HCT116 (cell line): ENCODE results near the gene NLGN4Y. TPM values are rescaled to one million over a fixed set of nuclear protein-coding genes. Genes with fewer than 3 reads are reported as not detected.

Experiments used
- ATAC-seq: fragments of 200-7000 bp; cut with Tn5 transposase; 2 replicates; pipeline ENCODE4 v1.9.1; 2020; ENCODE audit warnings: mild to moderate bottlenecking, moderate library complexity
- BruUV-seq: library from RNA; stranded (reverse); fragments of 400-500 nt; replicated peaks from 2 replicates; lab custom pipeline; 2021; lab: Mats Ljungman, UMichigan
- CTCF ChIA-PET: fragments of 300-600 bp; sonication (Branson Sonifier 250); formaldehyde crosslinking; loops from one replicate; lab custom pipeline; 2021; ENCODE audit warnings: antibody characterized with exemption; lab: Charles Lee
- POLR2A ChIA-PET: fragments of 300-600, 350-600 bp; sonication (Branson Sonifier 250); formaldehyde crosslinking; loops from one replicate; lab custom pipeline; 2021; ENCODE audit warnings: antibody characterized with exemption; lab: Charles Lee
- RAD21 ChIA-PET, 2 experiments: fragments of 300-600 bp; sonication (Branson Sonifier 250); formaldehyde crosslinking; loops; one replicate each; lab custom pipeline; 2023; ENCODE audit warnings: low total read pairs in 2 of 2; ENCODE audit not compliant: uncharacterized antibody in 2 of 2, unreplicated experiment in 2 of 2, low non-redundant PET in 1 of 2; lab: Charles Lee
- DNase-seq: peaks from one replicate; pipeline ENCODE4 v3.0.0-alpha.2; 2010; ENCODE audit warnings: low read depth, low spot score
- H2AFZ ChIP-seq: fragments of 200-600 bp; shearing (Covaris generic), sonication (generic); 2 replicates; pipeline ENCODE4 v1.6.1; 2017; ENCODE audit warnings: low read depth, mixed run types, mixed read lengths, antibody characterized with exemption, low read length; ENCODE audit not compliant: poor library complexity, severe bottlenecking
- H3K27ac ChIP-seq: 2 replicates; pipeline ENCODE4 v1.5.1; 2012; ENCODE audit warnings: low read depth, low read length
- H3K27me3 ChIP-seq: fragments of 200-600 bp; sonication (generic); 2 replicates; pipeline ENCODE4 v1.6.1; 2016; ENCODE audit warnings: mixed run types, low read length, mixed read lengths; ENCODE audit not compliant: insufficient read depth
- H3K36me3 ChIP-seq, 2 experiments: fragments of 200-500 bp in 1 of 2; fragments of 200-600 bp in 1 of 2; sonication (Bioruptor generic) in 1 of 2; sonication (generic) in 1 of 2; 2 replicates each; pipeline versions ENCODE4 v1.5.1 to v1.6.1; 2014 to 2016; ENCODE audit warnings: low read length in 2 of 2, inconsistent platforms in 1 of 2, mixed read lengths in 1 of 2, mixed run types in 1 of 2; ENCODE audit not compliant: insufficient read depth in 2 of 2, control insufficient read depth in 1 of 2
- H3K4me1 ChIP-seq, 2 experiments: fragments of 200-600 bp in 1 of 2; sonication (generic) in 1 of 2; 2 replicates each; pipeline versions ENCODE4 v1.5.1 to v1.6.1; 2012 to 2017; ENCODE audit warnings: low read length in 2 of 2, inconsistent platforms in 1 of 2, mild to moderate bottlenecking in 1 of 2, mixed read lengths in 1 of 2, mixed run types in 1 of 2, moderate library complexity in 1 of 2; ENCODE audit not compliant: insufficient read depth in 2 of 2, control insufficient read depth in 1 of 2
- H3K4me2 ChIP-seq: fragments of 200-600 bp; sonication (generic); 2 replicates; pipeline ENCODE4 v1.6.1; 2017; ENCODE audit warnings: mixed run types, low read length, mixed read lengths
- H3K4me3 ChIP-seq, 2 experiments: fragments of 200-600 bp in 1 of 2; sonication (generic) in 1 of 2; replicated peaks in 1 of 2; 2 replicates each; pipeline ENCODE4 v1.5.1; 2011 to 2016; ENCODE audit warnings: low read length in 2 of 2, control low read depth in 1 of 2, low read depth in 1 of 2, mild to moderate bottlenecking in 1 of 2, mixed read lengths in 1 of 2, mixed run types in 1 of 2
- H3K79me2 ChIP-seq: fragments of 200-600 bp; sonication (generic); 2 replicates; pipeline ENCODE4 v1.6.1; 2017; ENCODE audit warnings: mild to moderate bottlenecking, mixed run types, low read length, moderate library complexity, mixed read lengths; ENCODE audit not compliant: insufficient read depth
- H3K9ac ChIP-seq: fragments of 200-600 bp; sonication (generic); 2 replicates; pipeline ENCODE4 v1.6.1; 2016; ENCODE audit warnings: low read length, mixed read lengths
- H3K9me2 ChIP-seq: fragments of 200-600 bp; sonication (generic), shearing (Covaris generic); 2 replicates; pipeline ENCODE4 v1.6.1; 2017; ENCODE audit warnings: mixed run types, mild to moderate bottlenecking, moderate library complexity; ENCODE audit not compliant: insufficient read depth
- H3K9me3 ChIP-seq, 2 experiments: fragments of 200-500 bp in 1 of 2; fragments of 200-600 bp in 1 of 2; sonication (Bioruptor generic) in 1 of 2; sonication (generic) in 1 of 2; 2 replicates each; pipeline ENCODE4 v1.6.1; 2014 to 2017; ENCODE audit warnings: low read length in 2 of 2, mixed read lengths in 2 of 2, inconsistent platforms in 1 of 2, low read depth in 1 of 2, mild to moderate bottlenecking in 1 of 2, mixed run types in 1 of 2, moderate library complexity in 1 of 2; ENCODE audit not compliant: control insufficient read depth in 1 of 2, insufficient read depth in 1 of 2
- H4K20me1 ChIP-seq: fragments of 200-600 bp; sonication (generic), shearing (Covaris generic); 2 replicates; pipeline ENCODE4 v1.6.1; 2017; ENCODE audit warnings: mixed run types, mild to moderate bottlenecking, moderate library complexity; ENCODE audit not compliant: insufficient read depth
- FOSL1 ChIP-seq: IDR thresholded peaks from 2 replicates; pipeline ENCODE4 v1.6.1; 2012; ENCODE audit warnings: low read depth
- JUND ChIP-seq: IDR thresholded peaks from 2 replicates; pipeline ENCODE4 v1.6.1; 2012
- POLR2A ChIP-seq: IDR thresholded peaks from 2 replicates; pipeline ENCODE4 v1.7.0; 2011; ENCODE audit warnings: borderline replicate concordance; ENCODE audit not compliant: insufficient read depth, insufficient read length; ENCODE audit errors: extremely low read depth
- SIN3A ChIP-seq: IDR thresholded peaks from 2 replicates; pipeline ENCODE4 v1.6.1; 2012; ENCODE audit warnings: low read depth
- SP1 ChIP-seq: IDR thresholded peaks from 2 replicates; pipeline ENCODE4 v1.6.1; 2012; ENCODE audit warnings: low read depth
- ZFX ChIP-seq: fragments of 450-650 bp; IDR thresholded peaks from 2 replicates; pipeline ENCODE4 v1.6.1; 2017
- intact Hi-C: fragments of 100-400 bp; cut with micrococcal nuclease; formaldehyde crosslinking; loops from 2 replicates; pipeline ENCODE4 v1.10.0; 2022
- total RNA-seq: library from RNA; stranded (reverse); gene quantifications from one replicate; pipeline ENCODE4 v1.2.1, GENCODE V29; 2021; ENCODE audit not compliant: unreplicated experiment
- TF ChIP-seq, protein P1 (sequence below): IDR thresholded peaks from 2 replicates; pipeline ENCODE4 v1.6.1; 2012; ENCODE audit warnings: low read depth
- TF ChIP-seq, protein P2 (sequence below): IDR thresholded peaks from 2 replicates; pipeline ENCODE4 v1.6.1; 2011; ENCODE audit warnings: mild to moderate bottlenecking, low read length, moderate library complexity; ENCODE audit not compliant: insufficient replicate concordance; ENCODE audit errors: extremely low read depth
- TF ChIP-seq, protein P3 (sequence below): IDR thresholded peaks from 2 replicates; pipeline ENCODE4 v1.6.1; 2012
- TF ChIP-seq, protein P4 (sequence below), 3 experiments: fragments of 200-600 bp in 1 of 3; sonication (generic) in 1 of 3; IDR thresholded peaks in 2 of 3; conservative IDR thresholded peaks in 1 of 3; 2 replicates each; pipeline ENCODE4 v1.5.1; 2012 to 2017; ENCODE audit warnings: low read depth in 2 of 3, low read length in 2 of 3, antibody characterized with exemption in 1 of 3, borderline replicate concordance in 1 of 3, control low read depth in 1 of 3, mild to moderate bottlenecking in 1 of 3, mixed read lengths in 1 of 3, mixed run types in 1 of 3, moderate library complexity in 1 of 3; ENCODE audit not compliant: insufficient read depth in 1 of 3
- TF ChIP-seq, protein P5 (sequence below): IDR thresholded peaks from 2 replicates; pipeline ENCODE4 v1.6.1; 2012

NLGN4Y gene
- total RNA-seq, 1 experiment from 2014 or later: 0.22 TPM

DNA sequence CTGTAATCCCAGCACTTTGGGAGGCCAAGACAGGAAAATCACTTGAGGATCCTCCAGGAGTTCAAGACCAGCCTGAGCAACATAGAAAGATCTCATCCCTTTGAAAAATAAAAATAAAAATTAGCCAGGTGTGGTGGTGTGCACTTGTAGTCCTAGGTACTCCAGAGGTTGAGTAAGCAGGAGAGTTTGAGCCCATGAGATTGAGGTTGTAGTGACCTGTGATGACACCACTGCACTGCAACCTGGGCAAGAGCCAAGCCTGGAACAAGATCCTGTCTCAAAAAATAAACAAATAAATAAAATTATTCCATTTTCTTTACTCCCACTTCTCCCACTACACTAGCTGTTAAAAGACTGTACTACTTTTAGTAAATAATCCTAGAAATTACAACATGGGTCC, 231.2 kb downstream of the NLGN4Y start:
- Histone ChIP-seq H3K79me2 (no peaks in the 10 kb centered on the region), H3K27ac (no peak overlapping the region), H2AFZ (no peak overlapping the region), H3K27me3 (no peaks in the 10 kb centered on the region), H3K9me3 (no peaks in the 10 kb centered on the region), H4K20me1 (no peaks in the 10 kb centered on the region), H3K4me3 (no peak overlapping the region), H3K4me2 (no peak overlapping the region), H3K36me3 (no peaks in the 10 kb centered on the region), H3K4me1 (no peaks in the 10 kb centered on the region), H3K9me2 (no peaks in the 10 kb centered on the region), H3K9ac (no peak overlapping the region)
- BruUV-seq: no TSS peak
- ATAC-seq (no peak), DNase-seq (no peak)
- TF ChIP-seq POLR2A (no peak), JUND (no peak), SP1 (no peak), ZFX (no peak), SIN3A (no peak), FOSL1 (no peak)
- TF ChIP-seq, protein P1, sequence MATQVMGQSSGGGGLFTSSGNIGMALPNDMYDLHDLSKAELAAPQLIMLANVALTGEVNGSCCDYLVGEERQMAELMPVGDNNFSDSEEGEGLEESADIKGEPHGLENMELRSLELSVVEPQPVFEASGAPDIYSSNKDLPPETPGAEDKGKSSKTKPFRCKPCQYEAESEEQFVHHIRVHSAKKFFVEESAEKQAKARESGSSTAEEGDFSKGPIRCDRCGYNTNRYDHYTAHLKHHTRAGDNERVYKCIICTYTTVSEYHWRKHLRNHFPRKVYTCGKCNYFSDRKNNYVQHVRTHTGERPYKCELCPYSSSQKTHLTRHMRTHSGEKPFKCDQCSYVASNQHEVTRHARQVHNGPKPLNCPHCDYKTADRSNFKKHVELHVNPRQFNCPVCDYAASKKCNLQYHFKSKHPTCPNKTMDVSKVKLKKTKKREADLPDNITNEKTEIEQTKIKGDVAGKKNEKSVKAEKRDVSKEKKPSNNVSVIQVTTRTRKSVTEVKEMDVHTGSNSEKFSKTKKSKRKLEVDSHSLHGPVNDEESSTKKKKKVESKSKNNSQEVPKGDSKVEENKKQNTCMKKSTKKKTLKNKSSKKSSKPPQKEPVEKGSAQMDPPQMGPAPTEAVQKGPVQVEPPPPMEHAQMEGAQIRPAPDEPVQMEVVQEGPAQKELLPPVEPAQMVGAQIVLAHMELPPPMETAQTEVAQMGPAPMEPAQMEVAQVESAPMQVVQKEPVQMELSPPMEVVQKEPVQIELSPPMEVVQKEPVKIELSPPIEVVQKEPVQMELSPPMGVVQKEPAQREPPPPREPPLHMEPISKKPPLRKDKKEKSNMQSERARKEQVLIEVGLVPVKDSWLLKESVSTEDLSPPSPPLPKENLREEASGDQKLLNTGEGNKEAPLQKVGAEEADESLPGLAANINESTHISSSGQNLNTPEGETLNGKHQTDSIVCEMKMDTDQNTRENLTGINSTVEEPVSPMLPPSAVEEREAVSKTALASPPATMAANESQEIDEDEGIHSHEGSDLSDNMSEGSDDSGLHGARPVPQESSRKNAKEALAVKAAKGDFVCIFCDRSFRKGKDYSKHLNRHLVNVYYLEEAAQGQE: no peak
- TF ChIP-seq, protein P2, sequence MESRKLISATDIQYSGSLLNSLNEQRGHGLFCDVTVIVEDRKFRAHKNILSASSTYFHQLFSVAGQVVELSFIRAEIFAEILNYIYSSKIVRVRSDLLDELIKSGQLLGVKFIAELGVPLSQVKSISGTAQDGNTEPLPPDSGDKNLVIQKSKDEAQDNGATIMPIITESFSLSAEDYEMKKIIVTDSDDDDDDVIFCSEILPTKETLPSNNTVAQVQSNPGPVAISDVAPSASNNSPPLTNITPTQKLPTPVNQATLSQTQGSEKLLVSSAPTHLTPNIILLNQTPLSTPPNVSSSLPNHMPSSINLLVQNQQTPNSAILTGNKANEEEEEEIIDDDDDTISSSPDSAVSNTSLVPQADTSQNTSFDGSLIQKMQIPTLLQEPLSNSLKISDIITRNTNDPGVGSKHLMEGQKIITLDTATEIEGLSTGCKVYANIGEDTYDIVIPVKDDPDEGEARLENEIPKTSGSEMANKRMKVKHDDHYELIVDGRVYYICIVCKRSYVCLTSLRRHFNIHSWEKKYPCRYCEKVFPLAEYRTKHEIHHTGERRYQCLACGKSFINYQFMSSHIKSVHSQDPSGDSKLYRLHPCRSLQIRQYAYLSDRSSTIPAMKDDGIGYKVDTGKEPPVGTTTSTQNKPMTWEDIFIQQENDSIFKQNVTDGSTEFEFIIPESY: no peak
- TF ChIP-seq, protein P3, sequence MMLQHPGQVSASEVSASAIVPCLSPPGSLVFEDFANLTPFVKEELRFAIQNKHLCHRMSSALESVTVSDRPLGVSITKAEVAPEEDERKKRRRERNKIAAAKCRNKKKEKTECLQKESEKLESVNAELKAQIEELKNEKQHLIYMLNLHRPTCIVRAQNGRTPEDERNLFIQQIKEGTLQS: no peak
- TF ChIP-seq, protein P4, sequence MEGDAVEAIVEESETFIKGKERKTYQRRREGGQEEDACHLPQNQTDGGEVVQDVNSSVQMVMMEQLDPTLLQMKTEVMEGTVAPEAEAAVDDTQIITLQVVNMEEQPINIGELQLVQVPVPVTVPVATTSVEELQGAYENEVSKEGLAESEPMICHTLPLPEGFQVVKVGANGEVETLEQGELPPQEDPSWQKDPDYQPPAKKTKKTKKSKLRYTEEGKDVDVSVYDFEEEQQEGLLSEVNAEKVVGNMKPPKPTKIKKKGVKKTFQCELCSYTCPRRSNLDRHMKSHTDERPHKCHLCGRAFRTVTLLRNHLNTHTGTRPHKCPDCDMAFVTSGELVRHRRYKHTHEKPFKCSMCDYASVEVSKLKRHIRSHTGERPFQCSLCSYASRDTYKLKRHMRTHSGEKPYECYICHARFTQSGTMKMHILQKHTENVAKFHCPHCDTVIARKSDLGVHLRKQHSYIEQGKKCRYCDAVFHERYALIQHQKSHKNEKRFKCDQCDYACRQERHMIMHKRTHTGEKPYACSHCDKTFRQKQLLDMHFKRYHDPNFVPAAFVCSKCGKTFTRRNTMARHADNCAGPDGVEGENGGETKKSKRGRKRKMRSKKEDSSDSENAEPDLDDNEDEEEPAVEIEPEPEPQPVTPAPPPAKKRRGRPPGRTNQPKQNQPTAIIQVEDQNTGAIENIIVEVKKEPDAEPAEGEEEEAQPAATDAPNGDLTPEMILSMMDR (IDR thresholded peaks at IDR 0.05 in 2 of 3, conservative IDR thresholded peaks at IDR 0.05 in 1 of 3; ENCODE audit: borderline replicate concordance in 1 of 3, insufficient read depth in 1 of 3, low read depth in 2 of 3, low read length in 2 of 3): no peak
- TF ChIP-seq, protein P5, sequence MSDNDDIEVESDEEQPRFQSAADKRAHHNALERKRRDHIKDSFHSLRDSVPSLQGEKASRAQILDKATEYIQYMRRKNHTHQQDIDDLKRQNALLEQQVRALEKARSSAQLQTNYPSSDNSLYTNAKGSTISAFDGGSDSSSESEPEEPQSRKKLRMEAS: no peak
- ChIA-PET POLR2A (no interaction called here), CTCF (no interaction called here), RAD21 (no interaction called here)
- intact Hi-C loops: no loop called here
